ENCODE results near the gene WDR33.

GRCh38 chr2:127701193-127701650, 109.7 kb downstream of the WDR33 start, which contains the start of gene SFT2D3:
- TF ChIP-seq CTCF (IDR thresholded peaks at IDR 0.05; ENCODE audit: low read length) (no peak), EZH2phosphoT487 (IDR thresholded peaks at IDR 0.05; ENCODE audit: low read length) (no peak), EZH2 (optimal IDR thresholded peaks at IDR 0.05; ENCODE audit: low read depth, low read length) (no peak)
